ENCODE results near the gene TUBB.
"Not testable (repeated sequence)": the region's sequence is repeated elsewhere in the genome, so short reads cannot be mapped to it uniquely, and the experiment has no call there.

The TUBB gene

DNA sequence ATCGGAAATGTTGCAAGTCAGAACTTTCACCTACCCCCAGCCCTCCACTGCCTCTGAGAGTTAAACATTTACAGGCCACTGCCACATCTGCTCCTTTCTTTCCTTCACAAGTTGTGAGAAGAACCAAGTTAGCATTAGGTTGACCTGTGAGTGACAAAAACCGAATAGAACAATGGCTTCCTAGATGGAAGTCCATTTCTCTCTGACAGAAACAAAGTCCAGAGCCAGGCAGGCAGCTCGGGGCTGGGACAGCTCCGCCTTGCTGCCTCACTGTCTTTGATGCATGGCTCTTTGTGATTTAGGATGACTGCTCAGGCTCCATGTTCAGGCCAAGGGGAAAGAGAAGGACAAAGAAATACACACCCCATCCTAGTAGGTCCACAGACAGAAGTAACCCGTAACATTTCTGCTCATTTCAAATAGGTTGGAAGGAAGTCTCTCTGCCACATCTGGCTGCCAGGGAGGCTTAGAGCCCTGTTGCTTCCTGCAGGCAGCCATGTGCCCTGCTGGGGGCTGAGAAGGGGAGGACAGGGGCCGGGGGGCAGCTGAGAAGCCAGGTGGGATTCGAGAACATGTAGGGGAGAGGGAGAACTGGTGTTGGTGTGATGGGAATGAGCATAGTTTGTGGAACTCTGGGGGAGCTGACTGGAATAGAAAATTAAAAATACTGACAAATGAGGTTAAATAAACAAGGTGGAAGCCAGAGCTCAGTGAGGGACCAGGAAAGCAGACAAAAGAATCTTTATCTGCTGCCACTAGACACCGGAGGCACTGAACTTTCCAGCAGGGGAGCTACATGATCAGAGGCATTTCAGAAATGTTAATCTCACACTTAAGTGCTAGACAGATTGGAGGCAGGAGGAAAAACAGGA is 43.7 kb downstream of the TUBB start:
- peak; percentile 79 for DNase-seq

- not testable (repeated sequence) for DNase-seq
Observed at GRCh38 chr6:30764490-30765043, 44.4 kb downstream of the TUBB start.

GRCh38 chr6:30765495-30765894 is 45.3 kb downstream of the TUBB start:
- peak; percentile 30 for DNase-seq

- no peak for DNase-seq
Observed at GRCh38 chr6:30766461-30767157, 46.5 kb downstream of the TUBB start.

DNA sequence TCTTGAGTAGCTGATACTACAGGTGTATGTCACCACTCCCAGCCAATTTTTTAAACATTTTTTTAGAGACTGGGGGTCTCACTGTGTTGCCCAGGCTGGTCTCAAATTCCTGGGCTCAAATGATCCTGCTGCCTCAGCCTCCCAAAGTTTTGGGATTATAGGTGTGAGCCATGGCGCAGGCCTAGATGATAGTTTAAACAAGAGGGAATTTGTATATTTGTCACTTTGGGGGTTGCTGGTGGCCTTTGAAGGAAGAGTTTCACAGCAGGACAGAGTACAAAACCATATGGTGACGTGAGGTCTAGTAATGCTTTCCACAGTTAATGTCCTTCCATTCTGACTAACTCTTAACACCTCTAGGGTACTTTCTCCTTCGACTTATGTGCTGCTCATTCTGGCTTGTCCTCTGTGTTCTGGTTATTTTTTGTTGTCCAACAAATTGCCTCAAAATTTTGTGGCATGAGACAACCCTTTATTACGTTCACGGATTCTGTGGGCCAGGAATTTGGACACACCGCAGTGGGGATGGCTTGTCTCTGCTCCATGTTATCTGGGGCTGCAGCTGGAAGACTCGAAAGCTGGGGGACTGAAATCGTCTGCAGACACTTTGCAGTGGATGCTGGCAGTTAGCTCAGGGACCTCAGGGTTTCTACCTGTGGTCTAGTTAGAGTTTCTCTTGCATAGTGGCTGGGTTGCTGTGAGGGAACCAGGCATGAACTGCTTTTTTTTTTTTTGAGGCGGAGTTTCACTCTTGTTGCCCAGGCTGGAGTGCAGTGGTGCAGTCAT is 47.2 kb downstream of the TUBB start:
- DNase-seq = no peak

DNA sequence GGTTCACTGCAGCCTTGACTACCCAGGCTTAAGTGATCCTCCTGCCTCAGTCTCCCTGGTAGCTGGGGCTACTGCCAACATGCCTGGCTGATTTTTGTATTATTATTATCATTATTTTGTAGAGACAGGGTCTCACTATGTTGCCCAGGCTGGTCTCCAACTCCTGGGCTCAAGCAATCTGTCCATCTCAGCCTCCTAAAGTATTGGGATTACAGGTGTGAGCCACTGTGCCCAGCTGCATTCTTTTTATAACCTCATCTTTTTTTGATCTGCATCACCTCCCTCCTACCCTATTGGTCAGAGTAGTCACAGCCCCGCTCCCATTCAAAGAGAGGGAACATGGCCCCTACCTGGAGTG is 47.8 kb downstream of the TUBB start:
- no peak for DNase-seq

DNA sequence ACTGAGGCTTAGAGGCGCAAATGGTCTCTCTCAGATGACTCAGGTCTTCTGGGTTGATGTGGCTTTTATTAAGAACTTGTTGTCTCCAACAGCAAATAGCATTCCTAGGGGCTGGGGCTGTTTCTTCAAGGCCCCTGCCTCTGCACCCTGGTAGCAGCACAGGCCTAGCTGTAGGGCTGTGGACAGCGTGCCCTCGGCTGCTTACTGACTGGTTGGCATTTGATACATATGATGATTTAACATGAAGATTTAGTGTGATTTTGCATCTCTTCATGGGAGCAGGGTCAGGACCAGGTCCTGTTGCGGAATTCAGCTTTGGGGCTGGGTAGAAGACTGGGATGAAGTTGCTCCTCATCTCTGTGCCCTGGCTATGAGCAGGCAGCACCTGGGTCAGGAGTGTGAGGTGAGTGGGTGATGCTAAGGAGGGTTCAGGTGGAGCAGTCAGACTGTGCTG is 48.5 kb downstream of the TUBB start:
- DNase-seq = peak; percentile 36

- DNase-seq = peak; percentile 98
Observed at GRCh38 chr6:30769088-30769852, 49.1 kb downstream of the TUBB start.

DNA sequence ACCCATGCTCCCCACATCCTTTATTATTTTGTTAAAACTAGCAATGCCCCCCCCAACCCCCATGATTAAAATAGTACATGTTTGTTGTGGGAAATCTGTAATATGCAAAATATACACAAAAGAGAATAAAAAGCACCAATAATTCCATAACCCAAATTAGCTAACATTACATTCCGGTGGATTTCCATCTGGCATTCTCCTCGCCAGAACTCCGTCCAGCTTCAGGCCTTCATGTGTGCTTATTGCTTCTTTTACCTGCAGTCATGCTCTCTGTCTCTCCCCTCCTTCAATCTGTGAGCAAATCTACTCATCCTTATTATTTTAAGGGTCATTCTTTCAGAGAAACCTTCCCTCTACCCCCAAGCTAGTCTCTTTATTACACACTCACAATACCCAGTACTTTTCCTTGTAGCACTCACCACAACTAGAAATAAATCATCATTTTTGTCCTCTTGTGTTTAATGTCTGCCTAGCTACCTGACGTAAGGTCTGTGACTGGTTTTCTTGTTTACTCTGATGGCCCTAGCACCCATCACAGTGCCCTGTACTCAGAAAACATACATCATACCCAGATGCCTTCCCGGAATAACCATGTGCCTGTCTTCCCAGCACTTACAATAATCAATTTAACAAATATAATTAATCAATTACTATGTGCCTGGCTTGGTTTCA is 49.8 kb downstream of the TUBB start:
- DNase-seq = peak; percentile 65

- DNase-seq = no peak
Observed at GRCh38 chr6:30770592-30770991, 50.4 kb downstream of the TUBB start.

- DNase-seq = no peak
Observed at GRCh38 chr6:30774701-30775100, 54.5 kb downstream of the TUBB start.
